Stimulated activated CD8-positive, alpha-beta memory T cell treated with anti-CD3 and anti-CD28 coated beads, Interleukin-7, amount 100 ng/mL, for 1 hour (primary cell): ENCODE measurements around the gene FOLH1.
"Not testable (repeated sequence)": the region's sequence is repeated elsewhere in the genome, so short reads cannot be mapped to it uniquely, and the experiment has no call there.

Experiments
- DNase-seq, 2 donors: peaks; one replicate each; pipeline ENCODE4 v3.0.0-alpha.2; 2020; ENCODE audit warnings: low read depth in 2 of 2

Gene FOLH1

DNA sequence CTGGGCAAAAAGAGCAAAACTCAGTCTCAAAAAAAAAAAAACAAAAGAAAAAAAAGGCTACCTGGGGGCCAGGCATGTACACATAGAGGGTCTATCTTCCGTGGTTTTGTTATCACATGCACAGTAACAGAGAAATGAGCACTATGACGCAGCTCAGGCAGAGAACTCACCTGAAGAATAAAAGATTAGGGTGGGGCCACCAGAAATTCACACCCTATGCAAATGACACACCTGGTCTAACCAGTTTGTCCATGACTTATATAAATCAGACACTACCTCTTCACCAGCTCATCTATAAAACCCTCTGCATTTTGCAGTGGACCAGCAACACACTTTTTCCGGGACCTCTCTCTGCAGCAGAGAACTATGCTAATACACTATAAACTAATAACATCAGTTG is 30.5 kb downstream of the FOLH1 start:
- DNase-seq = not testable (repeated sequence)

DNA sequence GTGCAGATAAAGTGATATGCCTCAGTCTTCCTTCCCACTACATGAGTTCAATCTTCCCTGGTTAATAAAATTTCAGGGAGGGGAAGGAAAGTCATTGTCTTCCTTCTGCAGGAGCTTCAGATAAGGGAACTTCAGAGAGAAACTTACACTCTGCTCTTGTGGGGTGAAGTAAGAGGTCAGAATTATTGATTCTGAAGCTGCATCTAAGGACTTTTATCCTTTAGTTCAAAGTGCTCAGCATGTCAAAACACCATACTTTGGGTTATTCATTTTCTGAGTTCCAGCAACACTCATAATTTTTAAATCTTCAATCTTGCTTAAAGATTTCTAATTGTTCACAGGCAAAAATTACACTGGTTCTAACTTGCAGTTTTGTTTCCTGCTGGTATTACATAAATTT is 33.0 kb downstream of the FOLH1 start:
- DNase-seq = not testable (repeated sequence)

DNA sequence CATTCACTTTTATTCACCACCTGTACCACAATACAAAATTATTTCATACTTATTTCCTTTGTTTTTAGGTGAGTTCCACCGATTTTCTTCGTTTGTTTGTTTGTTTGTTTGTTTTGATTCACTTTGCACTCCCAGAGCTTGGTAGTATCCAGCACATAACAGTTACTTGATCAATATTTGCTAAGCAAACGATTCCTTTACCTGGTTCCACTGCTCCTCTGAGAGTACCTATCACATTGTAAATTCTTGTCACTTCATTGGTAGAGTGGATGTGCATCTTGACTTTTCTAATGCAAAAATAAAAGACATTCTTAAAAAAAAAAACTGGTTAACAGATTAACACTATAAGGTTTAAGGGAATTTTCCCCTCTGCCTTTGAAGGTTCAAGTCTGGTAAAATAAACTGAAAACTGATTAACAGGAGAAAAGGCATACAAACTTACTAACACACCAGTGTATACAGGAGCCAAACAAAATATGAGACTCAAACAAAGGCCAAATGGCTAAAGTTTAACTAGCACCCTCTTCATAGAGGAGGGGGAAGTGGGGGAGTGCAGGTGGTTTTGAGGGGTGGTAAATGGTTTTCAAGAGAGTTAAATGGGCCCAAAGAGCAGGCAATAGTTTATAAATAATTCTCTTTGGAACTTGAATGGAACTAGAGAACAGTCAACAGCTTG is 33.6 kb downstream of the FOLH1 start:
- DNase-seq = not testable (repeated sequence)

DNA sequence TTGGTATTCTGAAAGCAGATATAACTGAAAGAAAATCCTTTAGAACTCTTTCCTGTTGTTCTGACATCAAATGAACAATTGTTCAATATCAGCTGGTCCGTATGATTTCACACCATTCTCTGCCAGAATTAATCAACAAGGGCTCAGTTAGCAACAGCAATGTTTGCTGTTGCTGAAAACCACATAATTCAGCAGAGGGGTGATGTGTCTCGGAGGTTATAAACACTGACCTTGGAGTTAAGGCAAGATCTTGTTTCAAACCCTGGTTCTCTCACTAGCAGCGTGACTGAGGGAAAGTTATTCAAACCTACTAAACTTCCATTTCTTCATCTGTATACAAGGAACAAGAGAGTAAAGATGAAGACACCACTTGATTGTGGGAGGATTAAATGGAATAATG is 36.8 kb downstream of the FOLH1 start:
- DNase-seq = not testable (repeated sequence)

DNA sequence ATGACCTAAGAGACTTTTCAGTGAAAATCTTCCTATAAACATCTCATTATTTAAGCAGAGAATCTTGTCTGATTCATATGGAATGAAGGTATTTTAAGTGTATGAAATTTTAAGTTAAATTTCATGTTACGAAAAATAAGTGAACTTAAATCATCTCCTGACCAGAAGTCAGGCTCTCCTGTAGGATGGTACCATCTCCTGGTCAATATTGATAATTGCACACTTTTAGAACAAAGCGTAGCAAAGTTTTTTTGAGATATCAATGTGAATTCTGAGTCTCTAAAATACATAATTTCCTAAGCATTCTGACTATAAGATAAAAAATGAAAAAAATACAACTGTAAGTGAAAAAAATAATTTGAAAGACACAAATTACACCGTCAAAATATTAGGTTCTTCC is 38.8 kb downstream of the FOLH1 start:
- DNase-seq = not testable (repeated sequence)

DNA sequence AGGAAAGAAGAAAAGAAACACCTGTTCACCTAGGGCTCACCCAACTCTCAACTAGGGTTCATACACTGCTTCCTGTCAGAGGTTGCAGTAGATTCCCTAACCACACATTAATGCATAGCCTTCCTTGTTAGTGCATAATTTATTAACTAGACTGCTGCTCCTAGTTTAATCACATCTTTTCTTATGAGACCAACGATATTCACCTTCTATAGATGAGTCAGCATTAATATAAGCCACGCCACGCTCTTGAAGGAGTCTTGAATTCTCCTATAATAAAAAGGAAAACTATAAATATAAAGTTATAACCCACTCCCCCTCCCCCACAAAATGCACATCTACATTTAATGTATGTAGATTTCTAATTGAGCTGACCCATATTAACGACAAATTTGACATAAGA is 39.4 kb downstream of the FOLH1 start:
- DNase-seq = not testable (repeated sequence)

DNA sequence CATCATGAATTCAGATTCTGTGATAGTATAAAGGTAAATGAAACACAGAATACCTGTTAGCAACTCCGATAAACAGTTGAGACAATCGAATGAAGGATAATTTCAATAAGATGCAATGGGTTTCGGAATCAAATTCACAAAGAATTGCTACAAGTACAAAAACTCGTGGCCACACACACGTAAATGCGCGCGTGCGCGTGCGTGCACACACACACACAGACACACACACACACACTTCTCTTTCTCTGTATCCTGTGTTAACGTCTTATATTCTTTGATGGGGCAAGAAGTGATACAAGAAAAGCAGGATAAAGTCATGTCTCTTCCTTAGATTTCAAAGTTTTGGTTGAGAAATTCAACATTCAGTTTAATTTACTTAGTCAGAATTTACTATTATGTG is 57.2 kb downstream of the FOLH1 start:
- no peak for DNase-seq

DNA sequence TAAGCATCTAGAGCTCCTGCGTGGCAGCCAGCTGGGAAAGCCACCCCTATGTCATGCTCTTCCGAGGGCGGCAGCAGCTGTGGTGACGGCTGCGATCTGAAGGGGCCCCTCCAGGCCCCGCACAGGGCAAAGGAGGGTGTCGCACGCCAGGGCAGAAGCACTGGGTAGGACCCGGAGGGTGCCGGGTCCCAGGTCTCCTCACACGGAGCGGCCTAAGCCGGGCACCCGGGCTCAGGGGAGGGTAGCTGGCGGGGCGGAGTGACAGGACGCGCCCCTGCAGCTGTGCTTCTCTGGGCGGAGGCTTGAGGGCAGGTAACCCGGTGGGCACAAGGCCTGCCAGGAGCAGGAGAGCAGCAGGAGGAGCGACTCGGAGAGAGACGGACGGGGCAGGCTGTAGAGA is 106.0 kb downstream of the FOLH1 start:
- not testable (repeated sequence) for DNase-seq
